Hematopoietic multipotent progenitor cell treated with erythropoietin and hydrocortisone succinate and interleukin-3 and kit ligand, for 8 days (in vitro differentiated cells): ENCODE results near the gene ORAI3.
A peak's percentile ranks its signal among the peaks of the same experiment; 100 is the strongest.

Source experiments
- DNase-seq: peaks from one replicate; pipeline ENCODE4 v3.0.0-alpha.2; 2015

Gene ORAI3

GRCh38 chr16:30947859-30948666 lies 805 bp upstream of the ORAI3 start:
- DNase-seq: peak; percentile 87

GRCh38 chr16:30949650-30950515 lies 1.0 kb downstream of the ORAI3 start:
- DNase-seq: peak; percentile 97

GRCh38 chr16:30950516-30951065 lies 1.7 kb downstream of the ORAI3 start:
- DNase-seq: no peak

GRCh38 chr16:30951193-30951592 lies 2.3 kb downstream of the ORAI3 start:
- no peak for DNase-seq

GRCh38 chr16:30951750-30952149 lies 2.9 kb downstream of the ORAI3 start:
- DNase-seq: no peak

GRCh38 chr16:30953111-30953510 lies 4.2 kb downstream of the ORAI3 start:
- no peak for DNase-seq

- peak; percentile 90 for DNase-seq
Observed at GRCh38 chr16:30953511-30954124, 4.8 kb downstream of the ORAI3 start.

- DNase-seq: no peak
Observed at GRCh38 chr16:30954993-30955392, 6.1 kb downstream of the ORAI3 start.

GRCh38 chr16:30956601-30957455 lies 8.0 kb downstream of the ORAI3 start:
- DNase-seq: peak; percentile 89

- DNase-seq: peak; percentile 94
Observed at GRCh38 chr16:30957456-30958174, 8.7 kb downstream of the ORAI3 start, which contains the start of gene SETD1A. Gene SETD1A (plus strand): TSS chr16:30957754. CDS start chr16:30958732, 978 bp downstream.

- DNase-seq: peak; percentile 47
Observed at GRCh38 chr16:30958175-30959079, 9.6 kb downstream of the ORAI3 start.

- no peak for DNase-seq
Observed at GRCh38 chr16:30961384-30961783, 12.5 kb downstream of the ORAI3 start.

GRCh38 chr16:30963925-30964511 lies 15.2 kb downstream of the ORAI3 start:
- DNase-seq: no peak

GRCh38 chr16:30964574-30965226 lies 15.8 kb downstream of the ORAI3 start:
- DNase-seq: no peak

- DNase-seq: no peak
Observed at GRCh38 chr16:30965436-30965835, 16.6 kb downstream of the ORAI3 start.

- DNase-seq: no peak
Observed at GRCh38 chr16:30966033-30966619, 17.3 kb downstream of the ORAI3 start.

- DNase-seq: no peak
Observed at GRCh38 chr16:30967795-30968194, 18.9 kb downstream of the ORAI3 start.

- no peak for DNase-seq
Observed at GRCh38 chr16:30969246-30969842, 20.5 kb downstream of the ORAI3 start.
